GM19099 (cell line): Measurements from ENCODE around the gene DYNC2H1.

Experiments
- POLR2A ChIP-seq: IDR thresholded peaks from 3 replicates; pipeline ENCODE4 v1.6.1; 2011; ENCODE audit warnings: low read depth; ENCODE audit not compliant: insufficient read length; ENCODE audit errors: extremely low read depth

DYNC2H1 gene

GRCh38 chr11:103364687-103365086 lies 255.5 kb downstream of the DYNC2H1 start:
- no peak for TF ChIP-seq POLR2A

- no peak for TF ChIP-seq POLR2A
Measured at GRCh38 chr11:103367650-103368049, 258.4 kb downstream of the DYNC2H1 start.

- no peak for TF ChIP-seq POLR2A
Measured at GRCh38 chr11:103368145-103368544, 258.9 kb downstream of the DYNC2H1 start.

GRCh38 chr11:103370076-103370475 lies 260.9 kb downstream of the DYNC2H1 start:
- no peak for TF ChIP-seq POLR2A

- no peak for TF ChIP-seq POLR2A
Measured at GRCh38 chr11:103372906-103373305, 263.7 kb downstream of the DYNC2H1 start.

GRCh38 chr11:103378931-103379330 lies 269.7 kb downstream of the DYNC2H1 start:
- TF ChIP-seq POLR2A = no peak

GRCh38 chr11:103380031-103380430 lies 270.8 kb downstream of the DYNC2H1 start:
- TF ChIP-seq POLR2A = no peak

GRCh38 chr11:103384652-103385051 lies 275.4 kb downstream of the DYNC2H1 start:
- TF ChIP-seq POLR2A = no peak

GRCh38 chr11:103395612-103396011 lies 286.4 kb downstream of the DYNC2H1 start:
- no peak for TF ChIP-seq POLR2A

GRCh38 chr11:103396237-103396636 lies 287.0 kb downstream of the DYNC2H1 start:
- TF ChIP-seq POLR2A = no peak

- no peak for TF ChIP-seq POLR2A
Measured at GRCh38 chr11:103397369-103397768, 288.1 kb downstream of the DYNC2H1 start.

GRCh38 chr11:103398829-103399228 lies 289.6 kb downstream of the DYNC2H1 start:
- TF ChIP-seq POLR2A = no peak

- TF ChIP-seq POLR2A = no peak
Measured at GRCh38 chr11:103406357-103406756, 297.1 kb downstream of the DYNC2H1 start.

- no peak for TF ChIP-seq POLR2A
Measured at GRCh38 chr11:103407641-103408040, 298.4 kb downstream of the DYNC2H1 start.

- no peak for TF ChIP-seq POLR2A
Measured at GRCh38 chr11:103413266-103413888, 304.2 kb downstream of the DYNC2H1 start.

- TF ChIP-seq POLR2A = no peak
Measured at GRCh38 chr11:103418014-103418413, 308.8 kb downstream of the DYNC2H1 start.

- no peak for TF ChIP-seq POLR2A
Measured at GRCh38 chr11:103420593-103420992, 311.4 kb downstream of the DYNC2H1 start.
